H9 (cell line): ENCODE measurements around the gene DUOX2. TPM values are rescaled to one million over a fixed set of nuclear protein-coding genes. Genes with fewer than 3 reads are reported as not detected.

ENCODE experiments used
- DNase-seq: peaks from one replicate; pipeline ENCODE4 v3.0.0-alpha.2; 2017
- H2AFZ ChIP-seq: one replicate; pipeline ENCODE4 v1.6.1; 2013; ENCODE audit warnings: mild to moderate bottlenecking, low read length, control low read depth, moderate library complexity
- H2AK5ac ChIP-seq: 2 replicates; pipeline ENCODE4 v1.6.1; 2013; ENCODE audit warnings: low read length, control low read depth, mixed read lengths; ENCODE audit not compliant: insufficient read length
- H2BK120ac ChIP-seq: one replicate; pipeline ENCODE4 v1.6.1; 2013; ENCODE audit warnings: low read depth, mild to moderate bottlenecking, low read length, control low read depth, inconsistent platforms; ENCODE audit not compliant: poor library complexity, severe bottlenecking
- H2BK12ac ChIP-seq: 2 replicates; pipeline ENCODE4 v1.6.1; 2013; ENCODE audit warnings: low read length, control low read depth, mixed read lengths, low read depth; ENCODE audit not compliant: insufficient read length
- H2BK15ac ChIP-seq: 2 replicates; pipeline ENCODE4 v1.6.1; 2013; ENCODE audit warnings: low read depth, low read length, control low read depth
- H2BK20ac ChIP-seq: one replicate; pipeline ENCODE4 v1.6.1; 2013; ENCODE audit warnings: low read depth, mild to moderate bottlenecking, low read length, control low read depth, inconsistent platforms; ENCODE audit not compliant: poor library complexity, severe bottlenecking
- H2BK5ac ChIP-seq: 2 replicates; pipeline ENCODE4 v1.6.1; 2013; ENCODE audit warnings: low read length, control low read depth, mixed read lengths; ENCODE audit not compliant: insufficient read length
- H3K14ac ChIP-seq: 2 replicates; pipeline ENCODE4 v1.6.1; 2013; ENCODE audit warnings: low read length, control low read depth; ENCODE audit not compliant: insufficient read depth
- H3K18ac ChIP-seq: 2 replicates; pipeline ENCODE4 v1.6.1; 2013; ENCODE audit warnings: low read depth, mild to moderate bottlenecking, mixed read lengths, low read length, control low read depth; ENCODE audit not compliant: insufficient read length
- H3K23ac ChIP-seq: 2 replicates; pipeline ENCODE4 v1.6.1; 2013; ENCODE audit warnings: low read length, control low read depth, mixed read lengths, low read depth; ENCODE audit not compliant: insufficient read length
- H3K23me2 ChIP-seq: 2 replicates; pipeline ENCODE4 v1.6.1; 2013; ENCODE audit warnings: low read depth, mild to moderate bottlenecking, mixed read lengths, low read length, control low read depth; ENCODE audit not compliant: insufficient read length, poor library complexity, severe bottlenecking
- H3K27ac ChIP-seq: 2 replicates; pipeline ENCODE4 v1.5.1; 2013; ENCODE audit warnings: low read length, control low read depth, mixed read lengths, low read depth; ENCODE audit not compliant: insufficient read length
- H3K27me3 ChIP-seq: 2 replicates; pipeline ENCODE4 v1.6.1; 2013; ENCODE audit warnings: low read length, control low read depth, inconsistent platforms; ENCODE audit not compliant: insufficient read depth
- H3K4ac ChIP-seq: 2 replicates; pipeline ENCODE4 v1.6.1; 2013; ENCODE audit warnings: low read depth, mild to moderate bottlenecking, control low read depth, inconsistent platforms, low read length, moderate library complexity
- H3K4me1 ChIP-seq: 2 replicates; pipeline ENCODE4 v1.6.1; 2013; ENCODE audit warnings: low read length, control low read depth, inconsistent platforms; ENCODE audit not compliant: insufficient read depth
- H3K4me2 ChIP-seq: 2 replicates; pipeline ENCODE4 v1.6.1; 2013; ENCODE audit warnings: low read length, control low read depth, mixed read lengths; ENCODE audit not compliant: insufficient read length, insufficient read depth
- H3K56ac ChIP-seq: 2 replicates; pipeline ENCODE4 v1.6.1; 2013; ENCODE audit warnings: low read depth, mild to moderate bottlenecking, mixed read lengths, low read length, control low read depth; ENCODE audit not compliant: insufficient read length
- H3K79me1 ChIP-seq: 2 replicates; pipeline ENCODE4 v1.6.1; 2013; ENCODE audit warnings: low read depth, mild to moderate bottlenecking, moderate library complexity, low read length, control low read depth, inconsistent platforms; ENCODE audit not compliant: insufficient read depth, poor library complexity, severe bottlenecking
- H3K79me2 ChIP-seq: 2 replicates; pipeline ENCODE4 v1.6.1; 2013; ENCODE audit warnings: low read length, control low read depth, inconsistent platforms; ENCODE audit not compliant: insufficient read depth
- H3K9ac ChIP-seq: 2 replicates; pipeline ENCODE4 v1.6.1; 2013; ENCODE audit warnings: low read length, control low read depth, mixed read lengths; ENCODE audit not compliant: insufficient read length; ENCODE audit errors: extremely low read depth
- H3K9me3 ChIP-seq: one replicate; pipeline ENCODE4 v1.6.1; 2013; ENCODE audit warnings: low read depth, low read length, inconsistent platforms; ENCODE audit not compliant: control insufficient read depth
- H3T11ph ChIP-seq: one replicate; pipeline ENCODE4 v1.6.1; 2013; ENCODE audit warnings: mild to moderate bottlenecking, low read length, control low read depth, inconsistent platforms
- H4K20me1 ChIP-seq: one replicate; pipeline ENCODE4 v1.6.1; 2013; ENCODE audit not compliant: control insufficient read depth, insufficient read length, insufficient read depth
- H4K5ac ChIP-seq: 2 replicates; pipeline ENCODE4 v1.6.1; 2013; ENCODE audit warnings: low read depth, mild to moderate bottlenecking, mixed read lengths, low read length, control low read depth; ENCODE audit not compliant: insufficient read length
- H4K8ac ChIP-seq: replicated peaks from 2 replicates; pipeline ENCODE4 v1.6.1; 2013; ENCODE audit warnings: low read length, control low read depth, mixed read lengths, low read depth; ENCODE audit not compliant: insufficient read length
- H4K91ac ChIP-seq: 2 replicates; pipeline ENCODE4 v1.6.1; 2013; ENCODE audit warnings: low read depth, mild to moderate bottlenecking, moderate library complexity, mixed read lengths, low read length, control low read depth; ENCODE audit not compliant: insufficient read length
- H3K27ac Mint-ChIP-seq, 3 experiments: 2 replicates in 2 of 3; 3 replicates in 1 of 3; pipeline ENCODE4 v1.8.0; 2020 to 2021; ENCODE audit warnings: mixed read lengths in 3 of 3, mild to moderate bottlenecking in 1 of 3, moderate library complexity in 1 of 3
- H3K27me3 Mint-ChIP-seq: 2 replicates; pipeline ENCODE4 v1.8.0; 2021; ENCODE audit warnings: low read depth, mild to moderate bottlenecking, moderate library complexity, mixed read lengths
- H3K36me3 Mint-ChIP-seq, 3 experiments: 2 replicates in 2 of 3; 3 replicates in 1 of 3; pipeline ENCODE4 v1.8.0; 2020 to 2021; ENCODE audit warnings: low read depth in 3 of 3, mixed read lengths in 3 of 3; ENCODE audit not compliant: insufficient read depth in 1 of 3
- H3K4me1 Mint-ChIP-seq, 2 experiments: 2 replicates each; pipeline ENCODE4 v1.8.0; 2020; ENCODE audit warnings: mixed read lengths in 2 of 2
- H3K4me3 Mint-ChIP-seq, 2 experiments: 2 replicates in 1 of 2; 3 replicates in 1 of 2; pipeline ENCODE4 v1.8.0; 2020 to 2021; ENCODE audit warnings: mild to moderate bottlenecking in 2 of 2, mixed read lengths in 2 of 2, moderate library complexity in 1 of 2
- H3K9me3 Mint-ChIP-seq, 2 experiments: 2 replicates in 1 of 2; 3 replicates in 1 of 2; pipeline ENCODE4 v1.8.0; 2020; ENCODE audit warnings: mild to moderate bottlenecking in 2 of 2, mixed read lengths in 2 of 2, moderate library complexity in 1 of 2
- WGBS: extraction: QIAGEN DNeasy Blood & Tissue Kit; methylation state at CpG from one replicate; pipeline ENCODE4 v1.1.7; 2013; ENCODE audit warnings: missing lambda C conversion rate, low lambda C conversion rate, mixed read lengths; ENCODE audit not compliant: insufficient read length; ENCODE audit errors: extremely low coverage; 5-methylcytosine and 5-hydroxymethylcytosine counted together
- total RNA-seq: library from RNA; stranded (reverse); gene quantifications from 2 replicates; pipeline ENCODE4 v1.2.1, GENCODE V29; 2021
- TF ChIP-seq, protein P1 (sequence below): fragments of 200-600 bp; sonication (generic); conservative IDR thresholded peaks from 3 replicates; pipeline ENCODE4 v1.8.0; 2021; ENCODE audit warnings: antibody characterized with exemption, mild to moderate bottlenecking

DUOX2 gene
- total RNA-seq, 1 experiment from 2014 or later = 0.42 TPM

DNA sequence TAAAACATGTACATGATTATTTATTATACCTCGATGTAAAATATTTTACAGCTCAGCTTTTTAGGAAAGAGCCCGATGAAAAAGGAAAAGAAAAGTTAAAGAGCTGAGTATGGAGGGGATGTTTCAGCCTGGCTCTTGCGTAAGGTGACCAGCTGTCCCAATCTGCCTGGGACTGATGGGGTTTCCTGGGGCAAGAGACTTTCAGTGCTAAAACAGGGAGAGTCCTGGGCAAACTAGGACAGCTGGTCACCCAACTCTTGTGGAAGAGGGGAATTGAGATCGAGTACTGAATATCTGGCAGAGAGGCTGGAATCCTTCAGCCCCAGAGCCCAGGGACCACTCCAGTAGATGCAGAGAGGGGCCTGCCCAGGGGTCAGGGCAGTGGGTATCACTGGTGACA, 21.0 kb downstream of the DUOX2 start:
- Histone ChIP-seq H4K5ac (no peak overlapping the region), H2BK5ac (no peak overlapping the region), H3K79me2 (no peaks in the 10 kb centered on the region), H2BK120ac (no peak overlapping the region), H2AFZ (no peak overlapping the region), H2BK12ac (no peak overlapping the region), H3K27ac (no peak overlapping the region), H3K27me3 (no peaks in the 10 kb centered on the region), H3K23me2 (no peaks in the 10 kb centered on the region), H3K79me1 (no peaks in the 10 kb centered on the region), H4K91ac (no peak overlapping the region), H3T11ph (no peak overlapping the region), H3K4ac (no peak overlapping the region), H3K56ac (no peak overlapping the region), H3K18ac (no peak overlapping the region), H3K14ac (no peak overlapping the region), H4K8ac (no peak overlapping the region), H3K4me1 (no peaks in the 10 kb centered on the region), H4K20me1 (no peaks in the 10 kb centered on the region), H3K9ac (no peak overlapping the region), H3K23ac (no peak overlapping the region), H2AK5ac (no peak overlapping the region), H3K9me3 (no peaks in the 10 kb centered on the region), H2BK20ac (no peak overlapping the region), H2BK15ac (no peak overlapping the region), H3K4me2 (no peak overlapping the region)
- Mint-ChIP-seq H3K36me3 (no peaks in the 10 kb centered on the region; a peak in 1 of 7 replicates), H3K4me1 (no peaks in the 10 kb centered on the region), H3K9me3 (no peaks in the 10 kb centered on the region; a peak in 1 of 5 replicates), H3K4me3 (no peak overlapping the region), H3K27me3 (peaks cover 19% of the 10 kb centered on the region), H3K27ac (no peak overlapping the region)
- TF ChIP-seq, protein P1, sequence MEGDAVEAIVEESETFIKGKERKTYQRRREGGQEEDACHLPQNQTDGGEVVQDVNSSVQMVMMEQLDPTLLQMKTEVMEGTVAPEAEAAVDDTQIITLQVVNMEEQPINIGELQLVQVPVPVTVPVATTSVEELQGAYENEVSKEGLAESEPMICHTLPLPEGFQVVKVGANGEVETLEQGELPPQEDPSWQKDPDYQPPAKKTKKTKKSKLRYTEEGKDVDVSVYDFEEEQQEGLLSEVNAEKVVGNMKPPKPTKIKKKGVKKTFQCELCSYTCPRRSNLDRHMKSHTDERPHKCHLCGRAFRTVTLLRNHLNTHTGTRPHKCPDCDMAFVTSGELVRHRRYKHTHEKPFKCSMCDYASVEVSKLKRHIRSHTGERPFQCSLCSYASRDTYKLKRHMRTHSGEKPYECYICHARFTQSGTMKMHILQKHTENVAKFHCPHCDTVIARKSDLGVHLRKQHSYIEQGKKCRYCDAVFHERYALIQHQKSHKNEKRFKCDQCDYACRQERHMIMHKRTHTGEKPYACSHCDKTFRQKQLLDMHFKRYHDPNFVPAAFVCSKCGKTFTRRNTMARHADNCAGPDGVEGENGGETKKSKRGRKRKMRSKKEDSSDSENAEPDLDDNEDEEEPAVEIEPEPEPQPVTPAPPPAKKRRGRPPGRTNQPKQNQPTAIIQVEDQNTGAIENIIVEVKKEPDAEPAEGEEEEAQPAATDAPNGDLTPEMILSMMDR = no peak
- DNase-seq = no peak
- no CpG with 5 or more reads among the region's 4 CpGs for WGBS
